ENCODE data around the gene AK2.

Gene AK2

GRCh38 chr1:33021567-33022431 lies 14.9 kb downstream of the AK2 start:
- DNase-seq (ENCODE audit: low read depth) = no peak

GRCh38 chr1:33018112-33018511 lies 18.6 kb downstream of the AK2 start:
- DNase-seq (ENCODE audit: low read depth) = no peak

GRCh38 chr1:33017175-33017574 lies 19.5 kb downstream of the AK2 start:
- no peak for DNase-seq (ENCODE audit: low read depth)

- no peak for DNase-seq (ENCODE audit: low read depth)
Measured at GRCh38 chr1:33015216-33015615, 21.5 kb downstream of the AK2 start.

- DNase-seq (ENCODE audit: low read depth) = no peak
Measured at GRCh38 chr1:33014464-33015163, 22.1 kb downstream of the AK2 start.

GRCh38 chr1:33013791-33014190 lies 22.9 kb downstream of the AK2 start:
- no peak for DNase-seq (ENCODE audit: low read depth)

GRCh38 chr1:33012165-33012564 lies 24.5 kb downstream of the AK2 start:
- no peak for DNase-seq (ENCODE audit: low read depth)

- no peak for DNase-seq (ENCODE audit: low read depth)
Measured at GRCh38 chr1:33010932-33011731, 25.6 kb downstream of the AK2 start.

- DNase-seq (ENCODE audit: low read depth) = no peak
Measured at GRCh38 chr1:33009561-33009960, 27.1 kb downstream of the AK2 start.

GRCh38 chr1:33008051-33008914 lies 28.4 kb downstream of the AK2 start:
- DNase-seq (ENCODE audit: low read depth) = no peak

GRCh38 chr1:33007190-33008050 lies 29.3 kb downstream of the AK2 start:
- no peak for DNase-seq (ENCODE audit: low read depth)

- no peak for DNase-seq (ENCODE audit: low read depth)
Measured at GRCh38 chr1:33005838-33006421, 30.8 kb downstream of the AK2 start.

- DNase-seq (ENCODE audit: low read depth) = no peak
Measured at GRCh38 chr1:33005117-33005837, 31.4 kb downstream of the AK2 start.

GRCh38 chr1:33004613-33005012 lies 32.1 kb downstream of the AK2 start:
- no peak for DNase-seq (ENCODE audit: low read depth)

- no peak for DNase-seq (ENCODE audit: low read depth)
Measured at GRCh38 chr1:33003657-33004056, 33.0 kb downstream of the AK2 start.

- DNase-seq (ENCODE audit: low read depth) = no peak
Measured at GRCh38 chr1:33002006-33002405, 34.7 kb downstream of the AK2 start.

GRCh38 chr1:33001282-33001681 lies 35.4 kb downstream of the AK2 start:
- DNase-seq (ENCODE audit: low read depth) = no peak

- DNase-seq (ENCODE audit: low read depth) = no peak
Measured at GRCh38 chr1:33000427-33001026, 36.2 kb downstream of the AK2 start.

- no peak for DNase-seq (ENCODE audit: low read depth)
Measured at GRCh38 chr1:32998997-32999396, 37.7 kb downstream of the AK2 start.
